HL-60/S4 treated with retinoic acid at 250 ng/mL for 4 days and 3 days (cell line): ENCODE data around the gene BRF1.

Experiments
- in situ Hi-C: fragments of 300-500 bp; cut with MboI; formaldehyde crosslinking; loops from 2 replicates; pipeline ENCODE4 v1.7.0; 2022; ENCODE audit warnings: low sequenced_read_pairs

The BRF1 gene

DNA sequence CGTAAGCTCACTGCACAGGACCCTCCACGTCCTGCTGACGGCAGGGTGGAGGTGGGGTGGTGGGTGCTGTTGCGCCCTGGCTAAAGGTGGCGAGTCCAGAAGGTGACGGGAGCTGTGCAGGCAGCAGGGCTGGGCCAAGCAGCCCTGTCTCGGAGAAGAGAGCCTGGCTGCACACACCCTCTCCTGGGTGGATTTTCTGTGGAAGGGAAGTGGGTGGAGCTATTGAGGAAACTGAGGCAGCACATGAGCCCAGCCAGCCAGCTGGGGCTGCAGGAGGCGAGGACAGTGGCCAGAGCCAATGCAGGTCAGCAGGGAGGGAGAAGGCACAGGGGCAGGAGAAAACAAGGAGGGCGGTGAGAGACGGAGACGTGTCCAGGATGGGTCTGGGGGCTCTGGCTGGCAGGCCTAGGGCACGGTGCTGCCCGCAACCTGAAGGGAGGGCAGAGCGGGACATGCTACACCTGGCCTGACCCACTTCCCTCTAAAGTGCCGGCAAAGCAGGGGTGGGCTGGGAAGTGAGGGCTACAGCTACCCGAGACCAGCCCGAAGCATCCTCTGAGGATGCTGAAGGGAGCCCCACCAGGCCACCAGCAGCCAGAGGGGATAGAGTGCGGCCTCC, 32.0 kb downstream of the BRF1 start:
- in situ Hi-C loops = no loop called here

DNA sequence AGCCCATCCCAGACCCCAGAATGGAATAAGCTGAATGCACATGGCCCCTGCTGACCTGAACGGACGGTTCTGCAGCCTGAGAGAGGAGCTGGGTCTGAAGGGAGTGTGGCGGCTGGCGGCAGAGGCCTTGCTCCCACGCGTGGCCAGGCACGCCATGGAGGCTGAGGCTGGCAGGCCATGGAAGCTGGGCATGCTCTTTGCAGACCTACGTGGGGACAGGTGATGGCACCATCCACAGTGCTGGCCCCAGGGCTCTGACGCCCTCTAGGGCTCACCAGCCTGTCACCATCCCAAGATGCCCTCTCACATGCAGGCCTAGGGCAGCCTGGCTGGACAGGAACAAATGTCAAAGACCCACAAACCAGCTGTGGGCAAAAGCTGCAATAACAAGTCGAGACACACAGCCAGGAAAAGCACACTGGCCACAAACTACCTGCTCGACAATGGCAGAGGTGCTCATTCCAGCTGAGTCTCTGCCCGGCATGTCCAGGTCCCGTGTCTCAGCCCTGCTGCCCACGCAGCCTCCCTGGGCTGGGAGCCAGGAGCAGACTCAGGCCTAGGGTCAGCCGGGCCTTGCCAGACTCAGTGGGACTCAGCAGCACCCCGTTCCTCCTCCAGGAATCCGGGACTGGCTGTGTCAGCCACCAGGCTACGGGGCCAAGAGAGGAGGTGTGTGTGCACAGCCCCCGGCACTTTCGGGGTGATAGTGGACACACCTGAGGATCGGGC, 32.8 kb downstream of the BRF1 start:
- in situ Hi-C loops = no loop called here

DNA sequence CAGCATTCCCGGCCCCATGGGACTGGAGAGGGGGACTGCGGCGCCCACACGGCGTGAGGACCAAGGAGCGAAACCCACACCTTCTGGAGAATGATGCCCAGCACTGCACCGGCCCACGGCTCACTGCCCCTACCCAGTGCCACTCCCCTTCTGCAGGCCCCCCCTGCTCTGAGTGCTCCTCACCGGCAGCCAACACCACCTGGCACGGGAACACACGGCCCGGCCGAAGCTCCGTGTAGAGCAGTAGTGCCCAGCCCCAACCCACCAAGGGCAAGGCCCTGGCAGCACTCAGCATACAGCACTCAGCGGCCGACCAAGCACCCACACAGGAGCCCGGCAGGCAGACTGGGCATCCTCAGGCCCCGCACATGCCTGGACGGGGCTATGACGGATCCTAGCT, 39.0 kb downstream of the BRF1 start:
- in situ Hi-C loops = no loop called here

DNA sequence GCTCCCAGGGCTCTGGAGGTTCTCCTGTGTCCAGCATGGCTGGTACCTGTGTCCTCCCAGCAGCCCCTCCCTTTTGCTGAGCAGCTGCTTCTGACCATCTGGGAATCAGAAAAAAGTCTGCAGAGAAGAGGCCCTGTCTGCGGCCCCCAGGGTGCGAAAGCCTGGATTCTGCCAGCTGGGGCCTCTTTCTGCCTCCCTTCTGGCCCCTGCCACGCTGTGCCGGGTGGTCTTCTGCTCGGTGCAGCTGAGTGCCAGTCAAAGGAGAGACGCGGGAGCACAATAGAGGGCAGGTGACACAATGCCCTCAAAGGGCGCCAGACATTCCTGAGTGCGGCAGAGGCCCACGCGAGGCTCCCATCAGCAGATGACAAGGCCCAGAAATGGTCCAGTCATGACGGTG, 39.8 kb downstream of the BRF1 start:
- in situ Hi-C loops = no loop called here

DNA sequence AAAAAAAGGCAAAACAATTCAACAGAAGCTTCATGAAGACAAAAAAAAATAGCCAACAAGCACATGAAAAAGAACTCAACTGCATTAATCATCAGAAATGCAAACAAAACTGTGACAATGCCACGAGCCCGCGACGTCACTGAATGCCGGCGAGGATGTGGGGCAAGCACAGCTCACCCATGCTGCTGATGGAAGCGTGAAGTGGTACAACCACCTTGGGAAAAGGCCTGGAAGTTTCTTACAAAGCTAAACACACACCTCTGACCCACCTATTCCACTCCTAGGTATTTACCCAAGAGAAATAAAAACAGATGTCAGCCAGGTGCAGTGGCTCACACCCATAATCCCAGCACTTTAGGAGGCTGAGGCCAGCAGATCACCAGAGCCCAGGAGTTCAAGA, 42.0 kb downstream of the BRF1 start:
- in situ Hi-C loops = no loop called here

DNA sequence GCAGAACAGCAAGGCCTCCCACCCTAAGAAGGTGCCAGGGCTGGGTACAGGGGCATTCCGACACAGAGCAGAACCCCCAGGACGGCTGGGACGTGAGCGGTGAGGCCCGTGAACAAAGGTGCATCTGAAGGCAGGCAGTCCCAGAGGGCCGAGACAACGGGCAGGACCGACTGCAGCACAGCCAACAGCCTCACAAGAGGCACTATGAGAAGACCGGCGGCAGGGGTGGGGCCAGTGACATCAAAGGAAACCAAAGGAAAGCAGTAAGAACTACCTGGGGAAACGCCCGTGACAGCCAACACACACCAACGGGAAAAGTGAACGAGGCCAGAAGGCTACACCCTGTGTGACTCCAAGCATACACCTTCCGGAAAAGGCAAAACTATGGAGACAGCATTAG, 43.3 kb downstream of the BRF1 start:
- in situ Hi-C loops = no loop called here

DNA sequence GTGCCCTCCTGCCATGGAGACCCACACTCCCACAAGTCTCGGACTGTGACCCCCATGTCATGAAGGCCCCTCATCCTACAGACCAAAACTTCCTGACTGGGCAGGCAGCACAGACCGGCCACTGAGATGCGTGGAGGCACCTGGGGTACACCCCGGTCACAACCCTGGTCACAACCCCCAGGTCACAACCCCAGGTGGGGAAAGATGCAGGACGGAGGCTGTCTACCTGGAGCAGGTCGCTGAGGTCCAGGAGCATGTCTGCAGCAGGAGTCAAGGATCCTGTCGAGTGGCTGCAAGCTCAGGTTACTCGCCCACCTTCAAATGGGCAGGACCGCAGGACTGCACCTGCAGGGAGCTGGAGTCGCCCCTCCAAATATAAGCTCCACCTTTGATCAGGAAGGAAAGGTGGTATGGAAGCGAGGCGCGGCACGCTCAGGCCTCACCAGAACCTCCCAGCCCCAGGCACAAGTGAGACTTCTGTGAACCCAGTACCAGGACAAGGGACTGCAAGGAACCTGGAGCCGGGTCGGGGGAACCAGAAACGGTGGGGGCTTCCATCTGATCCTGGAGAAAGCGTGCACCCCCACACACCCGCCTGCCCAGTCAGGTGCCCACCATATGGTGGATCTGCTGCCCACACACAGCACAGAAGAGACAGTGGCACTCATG, 44.4 kb downstream of the BRF1 start:
- in situ Hi-C loops = no loop called here

DNA sequence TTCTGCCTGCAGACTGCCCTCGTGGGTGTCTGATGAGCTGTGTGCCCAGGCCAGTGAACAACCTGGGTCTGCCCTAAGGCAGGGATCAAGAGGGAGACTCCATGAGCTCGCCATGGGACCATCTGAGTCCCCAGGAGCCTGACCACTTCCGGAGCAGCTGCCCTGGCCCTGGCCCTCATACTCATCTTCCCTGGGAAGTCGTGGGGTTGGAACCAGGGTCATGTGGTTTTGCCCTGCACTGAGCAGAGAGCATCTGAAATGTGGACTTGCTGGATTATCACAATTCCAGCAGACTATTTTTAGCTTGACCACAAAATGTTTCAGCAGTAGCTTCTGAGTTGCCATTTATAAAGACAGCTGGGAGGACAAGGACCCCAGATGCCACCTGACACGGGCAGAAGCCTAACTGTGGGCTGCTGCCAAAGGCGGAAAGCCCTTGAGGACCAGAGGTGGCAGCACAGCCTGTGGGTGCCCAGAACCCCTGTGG, 45.7 kb downstream of the BRF1 start:
- in situ Hi-C loops = no loop called here

DNA sequence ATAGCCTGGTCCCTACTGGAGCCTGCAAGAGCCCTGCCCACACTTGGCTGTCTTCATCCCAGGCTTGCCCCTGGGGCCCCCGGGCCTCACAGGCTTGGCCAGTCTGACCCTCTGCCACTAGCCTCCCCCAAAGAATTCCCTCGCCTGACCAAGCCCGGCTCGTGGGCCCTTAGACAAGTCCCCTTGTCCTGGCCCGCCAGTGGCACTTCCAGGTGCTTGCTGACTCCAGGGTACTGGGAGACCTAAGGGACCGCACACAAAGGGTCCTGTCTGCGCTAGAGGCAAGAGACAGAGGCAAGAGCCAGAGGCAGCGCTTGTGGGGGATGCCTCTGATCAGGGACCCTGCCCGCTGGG, 47.5 kb downstream of the BRF1 start:
- in situ Hi-C loops = no loop called here

DNA sequence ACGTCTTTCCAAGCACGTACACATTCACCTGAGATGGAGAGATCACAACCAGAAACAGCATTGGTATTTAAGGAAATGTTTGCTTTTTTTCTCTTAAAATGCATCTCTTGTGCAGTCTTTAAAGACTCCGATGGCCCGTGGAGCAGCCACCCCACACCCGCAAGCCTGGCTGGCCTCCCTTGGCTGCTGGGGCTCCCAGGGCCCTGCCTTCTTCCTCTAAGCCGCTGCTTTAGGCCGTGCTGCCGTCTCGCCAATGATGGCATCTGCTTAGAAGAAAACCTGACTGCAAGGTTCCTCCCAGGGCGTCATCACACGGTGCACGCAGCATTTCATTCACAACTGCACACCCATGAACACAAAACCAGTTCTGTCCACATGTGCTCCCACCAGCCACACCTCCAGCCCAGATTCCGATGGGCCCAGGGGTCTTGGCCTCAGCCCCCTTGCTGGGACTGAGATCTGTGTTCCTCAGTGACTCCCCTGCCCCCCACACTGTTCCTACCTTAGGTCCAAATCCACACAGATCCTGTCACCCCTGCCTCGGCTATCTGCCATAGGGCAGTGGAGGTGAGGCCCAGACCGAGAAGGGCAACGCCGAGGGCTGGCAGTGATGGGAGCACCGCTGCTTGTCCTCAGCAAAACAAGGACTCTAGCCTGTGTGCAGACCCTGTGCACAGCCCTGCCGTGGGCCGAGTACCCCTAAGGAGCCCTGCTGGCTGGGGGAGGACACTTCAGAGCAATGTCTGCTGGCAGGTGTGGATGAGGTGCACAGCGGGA, 48.1 kb downstream of the BRF1 start:
- in situ Hi-C loops = no loop called here

DNA sequence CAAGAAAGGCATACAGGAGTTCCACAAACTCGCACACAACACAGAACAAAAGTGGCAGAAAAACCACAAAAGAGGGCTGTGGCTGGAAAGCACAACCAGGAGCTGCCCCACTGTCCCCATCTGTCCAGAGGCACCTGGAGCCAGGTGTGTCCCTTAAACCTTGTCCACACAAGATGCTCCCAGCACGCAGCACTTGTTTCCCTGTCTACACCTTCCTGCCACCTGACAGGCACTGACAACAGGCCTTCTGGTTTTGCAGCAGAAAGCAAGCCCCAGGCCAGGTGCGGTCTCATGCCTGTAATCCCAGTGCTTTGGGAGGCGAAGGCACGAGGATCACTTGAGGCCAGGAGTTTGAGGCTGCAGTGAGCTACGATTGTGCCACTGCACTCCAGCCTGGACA, 48.9 kb downstream of the BRF1 start:
- in situ Hi-C loops = no loop called here

DNA sequence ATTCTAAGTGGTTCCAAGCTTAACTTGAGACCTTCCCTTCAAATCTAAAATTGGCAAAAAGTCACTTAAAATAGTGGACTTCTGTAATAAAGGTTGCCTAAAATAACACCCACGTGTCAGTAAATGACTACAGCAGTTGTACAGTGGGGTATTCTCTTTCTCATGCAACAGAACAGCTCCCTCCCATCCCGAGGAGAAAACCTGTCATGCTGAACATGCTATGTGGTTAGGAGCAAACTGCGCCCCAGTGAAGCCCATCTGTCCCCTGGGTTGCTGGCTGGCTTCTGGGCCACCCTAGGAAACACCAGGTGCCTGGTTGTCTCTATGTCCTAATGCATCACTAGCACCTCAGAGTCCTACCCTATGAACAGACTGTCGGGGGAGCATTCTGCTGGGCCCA, 49.8 kb downstream of the BRF1 start:
- in situ Hi-C loops = no loop called here

DNA sequence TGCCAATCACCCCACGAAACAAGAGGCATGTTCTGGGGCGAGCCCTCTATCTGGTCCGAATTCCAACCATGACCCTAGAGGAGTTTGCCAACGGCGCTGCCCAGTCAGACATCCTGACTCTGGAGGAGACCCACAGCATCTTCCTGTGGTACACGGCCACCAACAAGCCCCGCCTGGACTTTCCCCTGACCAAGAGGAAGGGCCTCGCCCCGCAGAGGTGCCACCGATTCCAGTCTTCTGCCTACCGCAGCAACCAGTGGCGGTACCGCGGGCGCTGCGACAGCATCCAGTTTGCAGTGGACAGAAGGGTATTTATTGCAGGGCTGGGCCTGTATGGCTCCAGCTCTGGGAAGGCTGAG, 50.8 kb downstream of the BRF1 start:
- in situ Hi-C loops = no loop called here

DNA sequence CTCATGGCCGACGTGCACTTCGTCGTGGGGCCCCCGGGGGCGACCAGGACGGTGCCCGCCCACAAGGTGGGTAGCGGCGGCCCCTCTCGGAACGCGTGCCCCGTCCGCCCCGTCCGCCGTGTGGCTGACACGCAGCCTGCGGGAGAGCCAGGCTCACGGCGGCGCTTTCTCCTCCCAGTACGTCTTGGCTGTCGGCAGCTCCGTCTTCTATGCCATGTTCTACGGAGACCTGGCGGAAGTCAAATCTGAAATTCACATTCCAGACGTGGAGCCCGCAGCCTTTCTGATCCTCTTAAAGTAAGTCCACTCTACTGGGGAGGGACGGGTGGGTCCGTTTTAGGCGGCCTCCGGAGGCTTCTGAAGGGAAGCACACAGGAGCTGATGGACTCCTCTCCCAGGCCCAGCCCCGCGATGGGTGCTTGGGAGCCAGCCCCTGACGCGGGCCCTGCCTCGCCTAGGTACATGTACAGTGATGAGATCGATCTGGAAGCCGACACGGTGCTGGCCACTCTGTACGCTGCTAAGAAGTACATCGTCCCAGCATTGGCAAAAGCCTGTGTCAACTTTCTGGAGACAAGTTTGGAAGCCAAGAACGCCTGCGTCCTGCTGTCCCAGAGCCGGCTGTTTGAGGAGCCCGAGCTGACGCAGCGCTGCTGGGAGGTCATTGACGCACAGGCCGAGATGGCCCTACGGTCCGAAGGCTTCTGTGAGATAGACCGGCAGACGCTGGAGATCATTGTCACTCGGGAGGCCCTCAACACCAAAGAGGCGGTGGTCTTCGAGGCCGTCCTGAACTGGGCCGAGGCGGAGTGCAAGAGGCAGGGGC, 51.4 kb downstream of the BRF1 start:
- in situ Hi-C loops = no loop called here

DNA sequence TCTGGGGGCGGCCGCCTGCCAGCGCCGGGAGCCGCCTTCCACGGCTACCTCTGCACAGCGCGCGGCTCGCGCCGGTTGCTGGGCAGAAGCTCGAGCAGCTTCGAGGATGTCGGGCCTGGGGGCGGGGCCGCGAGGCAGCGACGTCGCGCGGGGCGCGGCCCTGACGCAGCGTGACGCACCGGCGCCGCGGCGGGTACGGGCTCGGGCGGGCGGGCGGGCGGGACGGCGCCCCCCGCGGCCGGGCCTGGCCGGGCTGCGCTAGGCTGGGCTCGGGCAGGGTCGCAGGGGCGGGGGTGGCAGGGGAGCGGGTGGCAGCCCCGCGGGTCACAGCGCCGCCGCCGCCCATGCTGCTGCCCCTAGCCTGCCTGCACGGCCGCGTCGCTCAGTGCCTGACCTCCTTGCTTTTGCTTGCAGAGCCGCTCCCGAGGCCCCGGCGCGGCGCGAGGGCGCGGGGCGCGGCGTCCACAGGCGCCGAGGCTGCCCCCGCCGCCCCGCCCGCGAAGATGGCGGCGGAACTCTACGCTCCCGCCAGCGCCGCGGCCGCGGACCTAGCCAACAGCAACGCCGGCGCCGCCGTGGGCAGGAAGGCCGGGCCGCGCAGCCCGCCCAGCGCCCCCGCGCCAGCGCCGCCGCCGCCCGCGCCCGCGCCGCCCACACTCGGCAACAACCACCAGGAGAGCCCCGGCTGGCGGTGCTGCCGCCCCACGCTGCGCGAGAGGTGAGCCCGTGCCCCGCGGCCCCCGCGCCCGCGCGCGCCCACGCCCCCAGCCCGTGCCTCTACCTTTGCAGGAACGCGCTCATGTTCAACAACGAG, 52.2 kb downstream of the BRF1 start, which contains the start of gene BTBD6:
Gene BTBD6, plus strand, starts transcription at position 166 of the 814 bp plus-strand sequence. Its CDS starts 179 bp downstream, at position 345.
- in situ Hi-C loops = no loop called here

DNA sequence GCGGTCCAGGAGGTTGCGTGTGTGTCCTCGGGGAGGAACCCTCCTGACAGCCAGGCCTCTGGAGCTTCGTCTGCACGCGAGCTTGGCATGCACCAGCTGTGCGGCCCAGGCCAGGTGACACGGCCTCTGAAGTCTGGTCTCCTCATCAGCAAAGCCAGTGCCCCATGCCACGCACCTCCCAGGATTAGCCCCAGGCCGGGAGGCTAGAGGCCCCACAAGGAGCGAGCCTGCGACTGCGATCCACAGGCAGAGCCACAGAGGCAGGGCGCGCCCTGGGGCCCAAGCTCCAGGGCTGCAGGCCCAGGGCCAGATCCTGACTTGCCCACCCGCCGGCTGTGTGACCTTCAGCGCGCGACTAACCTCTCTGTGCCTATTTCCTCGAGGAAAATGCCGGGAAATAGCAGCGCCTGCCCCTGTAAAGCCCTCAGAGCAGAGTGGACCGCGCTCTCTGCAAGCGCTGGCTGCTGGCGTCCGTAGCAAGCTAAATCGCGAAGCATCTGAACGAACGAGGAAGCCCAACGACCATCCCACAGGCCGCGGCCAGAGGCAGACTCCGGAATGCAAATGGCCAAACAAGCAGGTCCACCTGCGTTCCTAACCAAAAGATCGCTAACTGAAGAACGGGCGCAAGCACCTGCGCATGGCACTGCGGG, 53.0 kb downstream of the BRF1 start:
- in situ Hi-C loops = no loop called here

DNA sequence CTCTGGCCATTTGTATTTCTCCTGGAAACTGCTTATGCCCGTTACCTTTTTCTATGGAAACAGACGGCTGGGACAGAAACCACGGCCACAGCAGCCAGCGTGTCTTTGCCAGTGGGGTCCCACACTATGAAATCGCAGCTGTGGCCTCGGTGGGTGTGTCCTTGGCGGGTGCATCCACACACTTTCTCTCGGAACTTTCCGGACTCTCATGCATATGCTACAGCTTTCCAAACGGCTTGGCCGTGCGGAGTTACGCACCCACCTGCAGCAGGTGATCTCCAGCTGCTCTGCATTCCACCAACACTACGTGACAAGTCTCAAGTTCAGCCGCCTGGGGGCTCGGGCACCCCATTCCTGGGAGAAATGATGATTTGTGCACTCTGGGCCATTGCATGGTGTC, 53.8 kb downstream of the BRF1 start:
- in situ Hi-C loops = no loop called here

DNA sequence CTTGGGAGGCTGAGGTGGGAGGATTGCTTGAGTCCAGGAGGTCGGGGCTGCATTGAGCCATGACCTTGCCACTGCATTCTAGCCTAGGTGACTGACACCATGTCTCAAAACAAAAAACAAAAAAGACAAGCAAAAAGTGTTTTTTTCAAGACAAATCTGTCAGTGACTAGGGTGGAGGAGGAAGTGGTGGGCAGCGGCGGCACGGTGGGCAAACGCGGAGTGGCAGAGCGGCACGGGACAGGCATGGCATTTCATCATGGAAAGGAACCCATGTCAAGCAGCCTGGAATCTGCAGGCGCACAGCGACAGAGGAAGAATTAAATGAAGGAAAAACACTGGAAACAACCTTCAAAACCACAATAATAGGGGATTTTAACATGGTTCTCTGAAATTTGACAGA, 56.5 kb downstream of the BRF1 start:
- in situ Hi-C loops = no loop called here

DNA sequence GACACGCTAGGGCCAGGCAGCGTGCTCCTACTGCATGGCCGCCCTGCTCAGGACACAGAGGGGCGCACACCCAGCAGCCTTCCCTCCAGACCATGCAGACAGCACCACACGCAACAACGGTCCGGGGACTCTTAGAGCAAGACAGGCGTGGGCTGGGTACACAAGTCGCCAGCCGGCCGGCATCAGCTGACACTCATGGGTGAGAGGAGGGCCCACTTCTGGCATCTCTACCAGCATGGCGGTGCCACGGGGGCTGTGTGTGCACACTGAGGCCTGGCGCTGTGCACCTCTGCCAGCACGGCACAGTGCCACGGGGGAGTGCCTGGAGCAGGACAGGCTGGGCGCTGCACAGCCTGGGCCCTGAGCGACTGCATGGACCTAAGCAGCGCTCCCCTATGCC, 59.2 kb downstream of the BRF1 start:
- in situ Hi-C loops = no loop called here
